H9 (cell line): ENCODE data around the gene FADS1. TPM values are rescaled to one million over a fixed set of nuclear protein-coding genes. Genes with fewer than 3 reads are reported as not detected.

Experiments used
- DNase-seq: peaks from one replicate; pipeline ENCODE4 v3.0.0-alpha.2; 2017
- H2AFZ ChIP-seq: one replicate; pipeline ENCODE4 v1.6.1; 2013; ENCODE audit warnings: mild to moderate bottlenecking, low read length, control low read depth, moderate library complexity
- H2AK5ac ChIP-seq: 2 replicates; pipeline ENCODE4 v1.6.1; 2013; ENCODE audit warnings: low read length, control low read depth, mixed read lengths; ENCODE audit not compliant: insufficient read length
- H2BK120ac ChIP-seq: one replicate; pipeline ENCODE4 v1.6.1; 2013; ENCODE audit warnings: low read depth, mild to moderate bottlenecking, low read length, control low read depth, inconsistent platforms; ENCODE audit not compliant: poor library complexity, severe bottlenecking
- H2BK12ac ChIP-seq: 2 replicates; pipeline ENCODE4 v1.6.1; 2013; ENCODE audit warnings: low read length, control low read depth, mixed read lengths, low read depth; ENCODE audit not compliant: insufficient read length
- H2BK15ac ChIP-seq: 2 replicates; pipeline ENCODE4 v1.6.1; 2013; ENCODE audit warnings: low read depth, low read length, control low read depth
- H2BK20ac ChIP-seq: one replicate; pipeline ENCODE4 v1.6.1; 2013; ENCODE audit warnings: low read depth, mild to moderate bottlenecking, low read length, control low read depth, inconsistent platforms; ENCODE audit not compliant: poor library complexity, severe bottlenecking
- H2BK5ac ChIP-seq: 2 replicates; pipeline ENCODE4 v1.6.1; 2013; ENCODE audit warnings: low read length, control low read depth, mixed read lengths; ENCODE audit not compliant: insufficient read length
- H3K14ac ChIP-seq: 2 replicates; pipeline ENCODE4 v1.6.1; 2013; ENCODE audit warnings: low read length, control low read depth; ENCODE audit not compliant: insufficient read depth
- H3K18ac ChIP-seq: 2 replicates; pipeline ENCODE4 v1.6.1; 2013; ENCODE audit warnings: low read depth, mild to moderate bottlenecking, mixed read lengths, low read length, control low read depth; ENCODE audit not compliant: insufficient read length
- H3K23ac ChIP-seq: 2 replicates; pipeline ENCODE4 v1.6.1; 2013; ENCODE audit warnings: low read length, control low read depth, mixed read lengths, low read depth; ENCODE audit not compliant: insufficient read length
- H3K23me2 ChIP-seq: 2 replicates; pipeline ENCODE4 v1.6.1; 2013; ENCODE audit warnings: low read depth, mild to moderate bottlenecking, mixed read lengths, low read length, control low read depth; ENCODE audit not compliant: insufficient read length, poor library complexity, severe bottlenecking
- H3K27ac ChIP-seq: 2 replicates; pipeline ENCODE4 v1.5.1; 2013; ENCODE audit warnings: low read length, control low read depth, mixed read lengths, low read depth; ENCODE audit not compliant: insufficient read length
- H3K27me3 ChIP-seq: 2 replicates; pipeline ENCODE4 v1.6.1; 2013; ENCODE audit warnings: low read length, control low read depth, inconsistent platforms; ENCODE audit not compliant: insufficient read depth
- H3K4ac ChIP-seq: 2 replicates; pipeline ENCODE4 v1.6.1; 2013; ENCODE audit warnings: low read depth, mild to moderate bottlenecking, control low read depth, inconsistent platforms, low read length, moderate library complexity
- H3K4me1 ChIP-seq: 2 replicates; pipeline ENCODE4 v1.6.1; 2013; ENCODE audit warnings: low read length, control low read depth, inconsistent platforms; ENCODE audit not compliant: insufficient read depth
- H3K4me2 ChIP-seq: 2 replicates; pipeline ENCODE4 v1.6.1; 2013; ENCODE audit warnings: low read length, control low read depth, mixed read lengths; ENCODE audit not compliant: insufficient read length, insufficient read depth
- H3K56ac ChIP-seq: 2 replicates; pipeline ENCODE4 v1.6.1; 2013; ENCODE audit warnings: low read depth, mild to moderate bottlenecking, mixed read lengths, low read length, control low read depth; ENCODE audit not compliant: insufficient read length
- H3K79me1 ChIP-seq: 2 replicates; pipeline ENCODE4 v1.6.1; 2013; ENCODE audit warnings: low read depth, mild to moderate bottlenecking, moderate library complexity, low read length, control low read depth, inconsistent platforms; ENCODE audit not compliant: insufficient read depth, poor library complexity, severe bottlenecking
- H3K79me2 ChIP-seq: 2 replicates; pipeline ENCODE4 v1.6.1; 2013; ENCODE audit warnings: low read length, control low read depth, inconsistent platforms; ENCODE audit not compliant: insufficient read depth
- H3K9ac ChIP-seq: 2 replicates; pipeline ENCODE4 v1.6.1; 2013; ENCODE audit warnings: low read length, control low read depth, mixed read lengths; ENCODE audit not compliant: insufficient read length; ENCODE audit errors: extremely low read depth
- H3K9me3 ChIP-seq: one replicate; pipeline ENCODE4 v1.6.1; 2013; ENCODE audit warnings: low read depth, low read length, inconsistent platforms; ENCODE audit not compliant: control insufficient read depth
- H3T11ph ChIP-seq: one replicate; pipeline ENCODE4 v1.6.1; 2013; ENCODE audit warnings: mild to moderate bottlenecking, low read length, control low read depth, inconsistent platforms
- H4K20me1 ChIP-seq: one replicate; pipeline ENCODE4 v1.6.1; 2013; ENCODE audit not compliant: control insufficient read depth, insufficient read length, insufficient read depth
- H4K5ac ChIP-seq: 2 replicates; pipeline ENCODE4 v1.6.1; 2013; ENCODE audit warnings: low read depth, mild to moderate bottlenecking, mixed read lengths, low read length, control low read depth; ENCODE audit not compliant: insufficient read length
- H4K8ac ChIP-seq: replicated peaks from 2 replicates; pipeline ENCODE4 v1.6.1; 2013; ENCODE audit warnings: low read length, control low read depth, mixed read lengths, low read depth; ENCODE audit not compliant: insufficient read length
- H4K91ac ChIP-seq: 2 replicates; pipeline ENCODE4 v1.6.1; 2013; ENCODE audit warnings: low read depth, mild to moderate bottlenecking, moderate library complexity, mixed read lengths, low read length, control low read depth; ENCODE audit not compliant: insufficient read length
- H3K27ac Mint-ChIP-seq, 3 experiments: 2 replicates in 2 of 3; 3 replicates in 1 of 3; pipeline ENCODE4 v1.8.0; 2020 to 2021; ENCODE audit warnings: mixed read lengths in 3 of 3, mild to moderate bottlenecking in 1 of 3, moderate library complexity in 1 of 3
- H3K27me3 Mint-ChIP-seq: 2 replicates; pipeline ENCODE4 v1.8.0; 2021; ENCODE audit warnings: low read depth, mild to moderate bottlenecking, moderate library complexity, mixed read lengths
- H3K36me3 Mint-ChIP-seq, 3 experiments: 2 replicates in 2 of 3; 3 replicates in 1 of 3; pipeline ENCODE4 v1.8.0; 2020 to 2021; ENCODE audit warnings: low read depth in 3 of 3, mixed read lengths in 3 of 3; ENCODE audit not compliant: insufficient read depth in 1 of 3
- H3K4me1 Mint-ChIP-seq, 2 experiments: 2 replicates each; pipeline ENCODE4 v1.8.0; 2020; ENCODE audit warnings: mixed read lengths in 2 of 2
- H3K4me3 Mint-ChIP-seq, 2 experiments: 2 replicates in 1 of 2; 3 replicates in 1 of 2; pipeline ENCODE4 v1.8.0; 2020 to 2021; ENCODE audit warnings: mild to moderate bottlenecking in 2 of 2, mixed read lengths in 2 of 2, moderate library complexity in 1 of 2
- H3K9me3 Mint-ChIP-seq, 2 experiments: 2 replicates in 1 of 2; 3 replicates in 1 of 2; pipeline ENCODE4 v1.8.0; 2020; ENCODE audit warnings: mild to moderate bottlenecking in 2 of 2, mixed read lengths in 2 of 2, moderate library complexity in 1 of 2
- WGBS: extraction: QIAGEN DNeasy Blood & Tissue Kit; methylation state at CpG from one replicate; pipeline ENCODE4 v1.1.7; 2013; ENCODE audit warnings: missing lambda C conversion rate, low lambda C conversion rate, mixed read lengths; ENCODE audit not compliant: insufficient read length; ENCODE audit errors: extremely low coverage; 5-methylcytosine and 5-hydroxymethylcytosine counted together
- total RNA-seq: library from RNA; stranded (reverse); gene quantifications from 2 replicates; pipeline ENCODE4 v1.2.1, GENCODE V29; 2021
- TF ChIP-seq, protein P1 (sequence below): fragments of 200-600 bp; sonication (generic); conservative IDR thresholded peaks from 3 replicates; pipeline ENCODE4 v1.8.0; 2021; ENCODE audit warnings: antibody characterized with exemption, mild to moderate bottlenecking

Gene FADS1
- total RNA-seq, 1 experiment from 2014 or later = 125 TPM

DNA sequence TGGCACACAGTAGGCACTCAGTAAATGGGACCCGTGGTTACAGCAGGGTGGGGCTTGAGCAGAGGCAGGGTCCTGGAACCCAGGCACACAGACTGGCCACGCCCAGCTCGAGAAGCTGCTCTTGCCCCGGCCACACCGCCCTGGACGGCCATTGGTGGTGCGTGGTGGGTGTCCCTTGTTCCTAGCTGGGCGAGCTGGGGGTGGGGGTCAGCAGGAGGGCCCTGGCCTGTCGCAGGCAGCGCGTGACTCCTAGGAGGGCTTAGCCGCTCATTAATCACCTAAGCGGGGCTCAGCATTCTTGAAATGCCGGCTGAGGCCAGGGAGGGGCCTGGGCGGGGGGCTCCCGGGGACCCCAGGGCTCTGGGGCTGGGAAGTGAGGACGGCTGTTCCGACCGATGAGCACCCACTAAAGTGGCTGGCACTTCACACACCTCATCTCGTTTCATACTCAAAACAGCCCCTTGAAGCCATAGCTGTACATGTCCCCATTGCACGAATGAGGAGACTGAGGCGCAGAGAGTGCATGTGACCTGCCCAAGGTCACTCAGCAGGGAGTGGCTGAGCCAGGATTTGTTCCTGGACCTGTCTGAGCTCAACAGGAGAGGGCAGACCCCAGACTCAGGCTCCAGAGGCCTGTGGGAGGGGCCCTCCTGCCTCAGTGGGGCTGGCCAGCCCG lies 52.7 kb downstream of the FADS1 start:
- Histone ChIP-seq H3K79me2 (no peaks in the 10 kb centered on the region), H3K18ac (no peak overlapping the region), H2BK5ac (no peak overlapping the region), H4K20me1 (no peaks in the 10 kb centered on the region), H3K4ac (no peak overlapping the region), H3K27me3 (no peaks in the 10 kb centered on the region), H4K8ac (no peak overlapping the region), H3K14ac (no peak overlapping the region; the same call in 1 of the 2 replicates), H2AK5ac (no peak overlapping the region), H3K56ac (no peak overlapping the region), H4K91ac (no peak overlapping the region), H3K79me1 (no peaks in the 10 kb centered on the region), H2BK12ac (no peak overlapping the region), H2BK20ac (no peak overlapping the region), H4K5ac (no peak overlapping the region), H2BK120ac (no peak overlapping the region), H3K4me2 (no peak overlapping the region), H3K9ac (no peak overlapping the region), H3K4me1 (no peaks in the 10 kb centered on the region; the same call in 1 of the 2 replicates), H3K9me3 (no peaks in the 10 kb centered on the region), H2AFZ (no peak overlapping the region), H3K27ac (no peak overlapping the region), H3K23me2 (no peaks in the 10 kb centered on the region), H3K23ac (no peak overlapping the region), H2BK15ac (no peak overlapping the region), H3T11ph (no peak overlapping the region)
- TF ChIP-seq, protein P1, sequence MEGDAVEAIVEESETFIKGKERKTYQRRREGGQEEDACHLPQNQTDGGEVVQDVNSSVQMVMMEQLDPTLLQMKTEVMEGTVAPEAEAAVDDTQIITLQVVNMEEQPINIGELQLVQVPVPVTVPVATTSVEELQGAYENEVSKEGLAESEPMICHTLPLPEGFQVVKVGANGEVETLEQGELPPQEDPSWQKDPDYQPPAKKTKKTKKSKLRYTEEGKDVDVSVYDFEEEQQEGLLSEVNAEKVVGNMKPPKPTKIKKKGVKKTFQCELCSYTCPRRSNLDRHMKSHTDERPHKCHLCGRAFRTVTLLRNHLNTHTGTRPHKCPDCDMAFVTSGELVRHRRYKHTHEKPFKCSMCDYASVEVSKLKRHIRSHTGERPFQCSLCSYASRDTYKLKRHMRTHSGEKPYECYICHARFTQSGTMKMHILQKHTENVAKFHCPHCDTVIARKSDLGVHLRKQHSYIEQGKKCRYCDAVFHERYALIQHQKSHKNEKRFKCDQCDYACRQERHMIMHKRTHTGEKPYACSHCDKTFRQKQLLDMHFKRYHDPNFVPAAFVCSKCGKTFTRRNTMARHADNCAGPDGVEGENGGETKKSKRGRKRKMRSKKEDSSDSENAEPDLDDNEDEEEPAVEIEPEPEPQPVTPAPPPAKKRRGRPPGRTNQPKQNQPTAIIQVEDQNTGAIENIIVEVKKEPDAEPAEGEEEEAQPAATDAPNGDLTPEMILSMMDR = no peak
- no peaks in the 10 kb centered on the region for H3K9me3 Mint-ChIP-seq
- no peak overlapping the region for H3K4me3 Mint-ChIP-seq
- H3K4me1 Mint-ChIP-seq = peaks cover 32 to 48% of the 10 kb centered on the region in 2 experiments
- no peak for DNase-seq
- no peak overlapping the region for H3K27ac Mint-ChIP-seq
- no peaks in the 10 kb centered on the region; a peak in 1 of 7 replicates for H3K36me3 Mint-ChIP-seq
- no peaks in the 10 kb centered on the region for H3K27me3 Mint-ChIP-seq
- WGBS = no CpG with 5 or more reads among the region's 23 CpGs
